ENCODE results near the gene CELF2.

The CELF2 gene

DNA sequence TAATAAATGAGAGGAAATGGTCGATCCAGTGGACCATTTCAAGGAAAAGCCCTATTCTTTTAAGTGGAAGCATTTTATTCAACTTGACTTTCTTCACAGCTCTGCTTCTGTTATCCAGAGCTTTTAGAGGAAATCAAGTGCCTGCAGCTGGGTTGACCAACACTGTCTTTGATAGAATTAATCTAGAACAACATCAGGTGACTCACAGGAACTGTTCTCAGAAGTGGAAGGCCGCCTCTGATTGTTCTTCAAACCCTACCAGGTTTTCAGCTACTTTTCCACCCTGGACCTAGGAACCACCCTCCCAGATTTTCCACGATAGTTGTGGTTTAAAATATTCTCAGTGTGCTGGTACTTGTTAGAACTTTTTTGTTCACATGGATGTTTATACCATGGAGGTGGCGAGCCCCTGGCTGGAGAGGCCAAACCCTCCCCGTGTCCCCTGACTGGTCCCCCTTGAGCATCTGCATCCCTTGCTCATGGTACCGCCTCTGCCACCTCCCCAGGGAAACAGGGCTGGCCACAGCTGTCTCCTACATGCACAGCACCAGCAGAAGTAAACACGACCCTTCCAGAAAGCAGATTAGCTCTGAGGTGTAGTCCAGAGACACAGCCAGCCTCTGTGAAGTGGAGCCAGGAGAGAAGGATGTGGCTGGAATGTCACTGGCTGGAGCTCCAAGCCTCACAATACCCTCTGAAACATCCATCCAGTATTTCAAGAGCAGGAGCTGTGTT lies 300.4 kb downstream of the CELF2 start:
- no peak for DNase-seq (ENCODE audit: low read depth in 1 of 2, low spot score in 1 of 2)

DNA sequence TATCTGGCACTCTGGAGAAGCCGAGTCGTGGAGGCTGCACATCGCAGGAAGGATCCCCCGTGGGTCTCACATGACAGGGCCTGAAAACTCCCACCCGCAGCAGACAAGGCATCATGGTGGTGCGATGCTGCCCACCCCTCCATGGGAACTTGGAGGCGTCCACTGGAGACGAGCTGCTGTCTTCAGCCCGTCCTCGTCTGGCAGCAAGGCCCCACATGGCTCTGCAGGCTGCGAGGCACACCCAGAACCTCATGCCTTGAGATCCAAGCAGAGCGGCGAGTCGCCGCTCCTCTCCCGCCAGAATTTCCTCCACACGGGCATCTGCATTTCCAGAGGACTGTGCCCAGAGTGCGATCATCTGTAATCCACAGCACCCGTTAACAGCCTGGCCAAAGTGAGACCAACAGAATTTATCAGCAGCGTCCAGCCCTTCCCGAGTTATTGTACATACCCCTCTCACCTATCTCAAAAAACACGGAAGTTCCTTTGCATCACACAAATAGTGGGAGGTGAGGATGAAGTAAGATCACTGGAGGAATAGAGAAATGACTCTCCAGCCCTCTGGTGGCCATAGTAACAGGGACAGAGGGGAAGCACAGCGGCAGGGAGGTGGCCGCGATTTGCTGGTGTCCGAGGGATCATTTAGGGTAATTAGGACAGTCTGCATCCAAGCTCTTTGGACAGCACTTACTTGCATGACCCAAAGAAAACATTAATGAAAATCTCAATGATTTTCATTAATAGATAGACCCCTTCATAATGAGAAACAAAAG lies 301.3 kb downstream of the CELF2 start:
- DNase-seq (ENCODE audit: low read depth in 1 of 2, low spot score in 1 of 2): no peak

DNA sequence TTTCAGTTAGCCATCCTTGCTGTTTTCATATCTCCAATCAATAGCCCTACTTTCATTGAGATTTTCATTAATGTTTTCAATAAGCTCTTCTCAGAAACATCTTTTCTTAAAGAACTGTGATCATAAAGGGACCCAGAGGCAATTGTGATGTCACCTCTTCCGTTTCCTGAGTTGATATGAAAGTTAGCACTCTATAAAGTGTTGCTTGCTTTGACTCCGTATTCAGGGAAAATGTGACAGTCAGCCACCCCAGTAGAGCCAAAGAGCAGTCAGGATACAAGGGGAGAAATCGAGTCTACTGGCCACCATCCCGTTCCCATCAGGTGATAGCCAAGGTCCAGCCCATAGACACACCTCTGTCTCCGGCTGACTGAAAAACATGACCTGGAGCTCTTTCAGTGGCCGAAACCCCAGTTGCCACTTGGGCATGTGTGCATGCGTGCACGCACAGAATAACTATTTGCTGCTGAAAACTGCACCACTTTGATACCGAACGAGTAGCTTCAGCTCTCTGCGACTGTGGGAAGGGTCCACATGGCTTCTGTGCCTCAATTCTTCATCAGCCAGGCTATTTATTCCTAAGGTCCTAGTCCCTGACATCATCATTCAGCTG lies 302.4 kb downstream of the CELF2 start:
- DNase-seq (ENCODE audit: low read depth in 1 of 2, low spot score in 1 of 2): no peak

DNA sequence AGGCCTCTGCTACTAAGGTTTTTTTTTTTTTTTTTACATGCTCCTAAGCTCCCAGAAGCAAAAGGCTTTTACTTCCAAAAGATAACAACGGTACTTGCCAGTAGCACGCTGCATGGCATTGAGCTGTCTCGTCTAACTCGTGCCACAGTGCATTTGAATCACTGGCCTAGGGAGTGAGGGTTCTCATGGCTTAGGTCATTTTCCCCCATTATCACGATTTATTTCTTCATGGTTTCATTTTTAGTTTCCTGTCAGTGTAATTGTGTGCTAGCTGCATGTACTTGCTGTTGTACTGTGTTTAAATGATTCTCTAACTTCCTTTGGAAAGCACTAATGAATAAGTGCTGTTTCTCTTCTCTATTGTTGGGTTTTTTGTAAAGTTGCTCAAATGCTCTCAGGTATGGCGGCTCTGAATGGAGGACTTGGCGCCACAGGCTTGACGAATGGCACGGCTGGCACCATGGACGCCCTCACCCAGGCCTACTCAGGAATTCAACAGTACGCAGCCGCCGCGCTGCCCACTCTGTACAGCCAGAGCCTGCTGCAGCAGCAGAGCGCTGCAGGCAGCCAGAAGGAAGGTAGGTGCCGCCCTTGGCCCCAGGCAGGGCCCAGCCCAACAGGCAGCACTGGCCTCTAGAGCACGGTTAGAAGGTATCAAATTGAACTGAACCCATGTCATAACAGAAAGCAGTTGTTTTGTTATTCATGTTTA lies 303.3 kb downstream of the CELF2 start:
- no peak for DNase-seq (ENCODE audit: low read depth in 1 of 2, low spot score in 1 of 2)

DNA sequence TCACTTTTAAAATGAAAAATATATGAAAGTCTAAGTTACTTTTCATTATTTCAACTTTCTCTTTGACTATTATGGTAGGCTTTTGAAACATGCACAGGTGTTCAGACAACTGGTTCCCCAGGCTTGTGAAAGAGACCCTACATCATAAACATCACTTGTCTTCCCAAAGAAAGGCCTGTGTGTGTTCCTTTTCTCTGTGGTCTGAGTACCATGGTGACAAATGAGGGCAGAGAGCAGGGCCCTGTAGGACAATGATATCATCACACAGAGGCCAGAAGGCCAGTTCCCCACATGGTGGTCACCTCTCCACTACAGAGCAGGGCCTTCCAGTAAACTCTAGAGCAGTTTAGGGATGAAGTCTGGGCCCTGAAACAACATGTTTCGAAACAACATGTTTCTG lies 305.0 kb downstream of the CELF2 start:
- no peak for DNase-seq (ENCODE audit: low read depth in 1 of 2, low spot score in 1 of 2)

DNA sequence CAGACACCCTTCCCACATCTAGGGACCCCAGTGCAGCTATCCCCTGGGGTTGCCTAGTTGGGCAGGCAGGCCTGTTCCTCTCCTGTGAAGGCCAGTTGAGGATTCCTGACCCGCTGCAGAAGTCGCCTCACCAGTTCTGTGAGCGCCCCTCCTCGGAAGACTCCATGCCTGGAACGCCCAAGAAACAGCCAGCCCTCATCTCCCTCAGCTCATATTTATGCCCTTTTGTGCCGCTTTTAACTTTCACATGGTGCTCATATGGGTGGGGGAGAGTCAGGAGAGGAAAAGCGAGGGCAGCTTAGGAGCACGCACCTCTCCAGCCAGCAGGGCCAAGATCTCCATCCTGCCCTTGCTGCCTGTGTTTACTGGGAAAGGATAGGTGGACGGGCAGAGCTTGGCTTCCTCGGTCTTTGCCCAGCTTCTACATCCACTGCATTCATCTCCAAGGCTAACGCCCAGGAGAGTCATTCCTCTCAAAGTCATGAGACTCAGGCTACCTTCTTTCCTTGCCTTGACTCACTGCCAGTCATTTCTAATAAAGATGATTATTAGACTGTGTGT lies 307.2 kb downstream of the CELF2 start:
- no peak for DNase-seq (ENCODE audit: low read depth in 1 of 2, low spot score in 1 of 2)

DNA sequence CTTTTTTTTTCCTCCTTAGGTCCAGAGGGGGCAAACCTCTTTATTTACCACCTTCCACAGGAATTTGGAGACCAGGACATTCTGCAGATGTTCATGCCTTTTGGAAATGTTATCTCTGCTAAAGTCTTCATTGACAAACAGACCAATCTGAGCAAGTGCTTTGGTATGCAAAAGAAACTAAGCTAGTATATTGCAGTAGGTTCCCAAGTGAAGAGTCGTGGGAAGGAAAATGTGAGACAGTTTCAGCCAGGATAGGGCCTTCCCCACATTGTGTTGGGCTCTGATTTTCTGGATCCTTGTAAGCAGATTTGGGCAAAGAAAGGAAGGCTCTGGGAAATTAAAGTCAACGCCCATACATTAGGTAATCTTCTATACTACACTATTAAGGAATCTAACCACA lies 308.1 kb downstream of the CELF2 start:
- no peak for DNase-seq (ENCODE audit: low read depth in 1 of 2, low spot score in 1 of 2)

DNA sequence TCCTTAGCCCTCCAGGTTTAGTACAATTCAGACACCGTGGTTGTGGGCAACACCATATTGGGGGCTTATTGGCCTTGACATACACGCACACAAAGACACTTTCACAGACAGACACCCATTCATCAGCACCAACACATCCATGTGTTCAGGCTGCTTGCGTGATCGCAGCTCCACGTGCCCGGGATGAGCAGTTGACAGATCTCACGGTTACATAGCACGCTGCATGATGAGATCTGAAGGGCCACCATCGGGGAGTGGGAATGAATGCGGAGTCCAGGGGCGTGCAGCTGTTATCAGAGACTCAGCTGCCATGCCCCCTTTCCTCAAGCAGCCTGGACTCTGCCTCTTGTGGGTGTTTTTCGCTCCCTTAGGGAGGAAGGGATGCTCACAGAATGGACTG lies 308.6 kb downstream of the CELF2 start:
- DNase-seq (ENCODE audit: low read depth in 1 of 2, low spot score in 1 of 2): no peak

DNA sequence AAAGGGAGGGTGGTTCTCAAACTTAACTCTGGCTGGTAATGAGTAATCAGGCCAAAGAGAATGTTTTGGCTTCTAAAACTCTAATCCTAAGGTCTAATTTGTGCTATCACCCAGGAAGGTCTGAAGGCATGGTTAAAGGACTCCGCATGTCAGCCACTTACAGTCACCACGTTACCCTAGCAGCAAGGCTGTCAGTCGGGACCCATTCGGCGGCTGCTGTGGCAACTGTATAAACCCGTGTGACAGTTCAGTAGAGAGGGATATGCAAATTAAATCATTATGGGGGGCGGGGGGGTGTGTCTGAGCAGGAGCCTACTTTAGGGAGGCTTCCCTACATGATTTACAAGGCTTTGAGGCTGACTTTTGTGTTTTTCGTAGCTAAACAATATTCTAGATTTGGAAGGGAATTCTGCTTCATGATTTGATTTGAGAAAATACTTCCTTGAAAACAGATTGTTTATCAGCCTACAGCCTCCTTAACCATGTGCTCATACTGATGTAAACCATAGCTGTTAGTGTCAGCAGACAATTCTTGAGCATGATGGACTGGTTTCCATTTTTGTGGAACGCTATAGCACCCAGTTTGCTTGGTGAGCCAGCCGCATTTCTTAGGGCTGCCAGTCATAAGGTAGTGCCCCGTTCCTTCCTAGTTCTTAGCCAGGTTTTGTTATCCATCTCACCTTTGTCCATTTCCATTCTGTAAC lies 309.4 kb downstream of the CELF2 start:
- no peak for DNase-seq (ENCODE audit: low read depth in 1 of 2, low spot score in 1 of 2)

DNA sequence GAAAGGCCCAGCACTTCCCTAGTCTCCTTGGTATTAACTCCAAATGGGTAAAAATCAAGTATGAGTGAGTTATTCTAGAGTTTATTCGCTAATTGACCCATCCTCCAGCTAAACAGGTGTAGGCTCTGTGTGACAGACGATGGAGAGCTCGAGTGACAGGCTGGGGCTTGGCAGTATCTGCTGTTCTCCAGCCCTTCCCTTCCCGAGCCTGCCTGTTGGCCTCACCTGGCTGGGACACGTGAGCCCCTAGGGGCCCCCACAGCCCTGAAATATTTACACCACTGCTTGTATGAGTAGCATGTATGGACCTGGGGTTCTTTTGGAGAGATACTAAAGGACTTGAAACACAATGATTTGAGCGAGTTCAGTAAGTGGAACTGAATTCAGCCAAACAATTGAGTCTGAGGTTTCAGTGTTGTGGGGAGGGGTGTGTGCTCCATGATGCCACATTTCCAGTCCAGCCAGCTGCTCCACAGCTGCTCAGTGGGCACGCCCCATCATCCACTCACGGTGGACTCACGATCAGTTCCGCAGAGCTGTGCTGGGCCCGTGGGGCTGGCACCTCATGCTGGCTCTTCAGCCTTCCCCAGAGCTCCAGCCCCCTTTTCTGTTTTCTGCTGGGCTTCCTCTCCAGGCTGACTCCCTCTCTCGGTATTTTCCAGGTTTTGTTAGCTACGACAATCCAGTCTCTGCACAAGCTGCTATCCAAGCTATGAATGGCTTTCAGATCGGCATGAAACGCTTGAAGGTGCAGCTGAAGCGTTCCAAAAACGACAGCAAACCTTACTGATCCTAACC lies 310.8 kb downstream of the CELF2 start:
- no peak for DNase-seq (ENCODE audit: low read depth in 1 of 2, low spot score in 1 of 2)

DNA sequence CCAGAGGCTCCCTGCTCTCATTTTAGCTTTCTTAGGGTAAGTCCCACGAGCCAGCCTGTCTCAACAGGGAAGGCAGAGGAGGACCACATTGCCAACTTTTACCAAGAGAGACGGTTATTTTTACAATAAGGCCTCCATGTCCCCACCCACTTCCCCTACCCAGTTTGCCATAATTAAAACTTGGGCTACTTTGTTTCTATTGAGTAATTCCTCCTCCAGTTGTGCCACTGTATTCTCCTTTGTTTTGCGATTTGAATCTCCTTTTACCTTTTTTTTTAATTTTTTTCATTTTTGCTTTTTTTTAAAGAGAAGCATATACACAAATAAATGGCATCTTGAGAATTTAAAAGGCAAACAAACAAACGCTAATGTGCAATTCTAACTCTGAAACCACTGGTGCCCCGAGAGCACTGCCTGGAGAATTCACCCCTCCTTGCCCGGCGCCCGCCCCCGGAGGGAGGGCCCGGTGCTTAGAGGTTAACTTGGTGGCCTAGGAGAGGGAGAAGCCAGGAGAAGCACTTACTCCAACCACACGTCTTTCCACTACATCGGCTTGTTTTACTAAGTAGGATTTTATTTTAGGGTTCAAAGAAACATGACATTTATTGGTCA lies 311.5 kb downstream of the CELF2 start:
- DNase-seq (ENCODE audit: low read depth in 1 of 2, low spot score in 1 of 2): no peak

DNA sequence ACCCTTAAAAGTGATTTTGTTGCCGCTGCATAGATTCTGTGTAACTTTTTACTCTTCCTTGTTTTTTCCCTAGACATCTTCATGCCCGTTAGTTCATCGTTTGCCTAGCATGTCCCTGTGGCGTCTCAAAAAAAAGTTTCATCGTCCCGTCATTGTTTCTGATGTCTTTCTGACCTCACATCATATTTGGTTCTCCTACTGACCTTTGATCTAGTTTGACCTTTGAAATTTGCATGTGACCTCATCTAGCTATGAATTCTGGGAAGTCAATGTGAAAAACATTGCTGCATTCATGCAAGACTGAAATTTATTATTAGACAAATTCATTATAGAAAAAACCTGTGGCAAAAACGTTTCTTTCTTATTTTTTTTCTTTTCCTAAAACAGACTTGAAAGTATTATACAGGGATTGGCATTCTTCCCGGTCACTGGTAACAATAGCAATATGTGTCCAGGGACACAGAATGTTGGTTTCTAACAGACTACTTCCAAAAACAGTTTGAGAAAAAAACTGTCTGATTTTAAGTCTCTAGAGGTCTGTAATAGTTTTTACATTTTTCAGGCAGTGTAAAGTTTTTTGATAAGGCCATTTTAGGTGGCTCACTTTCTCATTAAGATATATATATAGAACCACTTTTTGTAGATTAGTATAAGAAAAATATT lies 312.8 kb downstream of the CELF2 start:
- DNase-seq (ENCODE audit: low read depth in 1 of 2, low spot score in 1 of 2): no peak

DNA sequence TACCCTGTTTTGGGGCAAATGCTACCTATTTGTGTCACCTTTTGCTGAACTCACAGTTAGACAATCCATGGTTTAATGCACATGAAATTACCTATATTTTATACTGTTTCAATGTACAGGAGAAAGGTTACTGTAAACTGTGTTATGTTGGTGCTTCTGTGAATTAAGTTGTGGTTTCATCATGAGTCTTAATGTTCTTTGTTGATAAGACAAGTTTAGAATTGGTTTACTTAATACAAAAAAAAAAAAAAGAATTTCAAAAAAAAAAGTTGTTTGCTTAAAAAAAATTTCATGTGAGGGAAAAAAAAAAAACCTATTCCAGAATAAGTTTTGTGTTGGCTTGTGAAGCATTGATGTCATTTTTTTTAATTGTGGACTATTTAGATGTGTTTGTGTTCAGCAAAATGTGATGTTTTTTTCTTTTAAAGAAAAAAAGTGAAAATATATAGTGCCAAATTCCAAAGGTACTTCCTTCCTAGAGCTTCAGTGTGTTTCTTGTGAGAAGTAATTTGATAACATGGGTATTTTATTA lies 313.4 kb downstream of the CELF2 start:
- DNase-seq (ENCODE audit: low read depth in 1 of 2, low spot score in 1 of 2): no peak

DNA sequence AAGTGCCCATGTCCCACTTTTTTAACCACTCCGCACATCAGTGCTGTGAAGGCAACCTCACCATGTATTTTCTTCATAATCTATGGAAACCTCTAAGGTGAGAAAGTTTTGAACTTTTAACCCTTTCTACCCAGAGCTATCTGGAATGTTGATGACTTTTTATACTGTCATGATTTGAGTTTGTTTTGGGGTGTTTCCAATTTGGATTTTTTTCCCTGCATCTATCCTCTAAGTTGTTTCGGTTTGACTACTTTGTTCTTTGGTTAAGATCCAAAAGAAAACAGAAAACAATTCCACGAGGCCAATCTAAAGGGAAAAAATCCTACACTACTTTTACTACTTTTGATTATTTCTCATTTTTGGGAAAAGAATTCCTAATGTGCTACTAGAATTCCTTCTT lies 314.1 kb downstream of the CELF2 start:
- no peak for DNase-seq (ENCODE audit: low read depth in 1 of 2, low spot score in 1 of 2)

DNA sequence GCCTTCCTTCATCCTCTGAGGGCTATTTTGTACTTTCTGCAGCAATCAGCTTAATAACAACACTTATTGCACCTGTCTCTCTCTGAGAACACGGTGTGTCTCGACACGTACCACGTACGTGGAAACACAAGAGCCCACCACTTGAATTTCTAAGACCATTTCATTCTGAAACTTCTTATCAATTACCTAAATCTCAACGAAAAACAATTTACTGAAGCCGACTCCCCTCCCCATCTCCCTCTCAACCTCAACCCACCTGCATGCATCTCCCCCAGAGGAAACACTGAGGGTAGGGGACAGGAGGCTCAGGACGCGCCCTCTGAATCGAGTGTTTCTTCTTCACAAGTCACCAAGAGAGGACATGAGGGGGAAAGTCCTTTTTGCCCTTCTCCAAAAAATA lies 315.2 kb downstream of the CELF2 start:
- no peak for DNase-seq (ENCODE audit: low read depth in 1 of 2, low spot score in 1 of 2)

DNA sequence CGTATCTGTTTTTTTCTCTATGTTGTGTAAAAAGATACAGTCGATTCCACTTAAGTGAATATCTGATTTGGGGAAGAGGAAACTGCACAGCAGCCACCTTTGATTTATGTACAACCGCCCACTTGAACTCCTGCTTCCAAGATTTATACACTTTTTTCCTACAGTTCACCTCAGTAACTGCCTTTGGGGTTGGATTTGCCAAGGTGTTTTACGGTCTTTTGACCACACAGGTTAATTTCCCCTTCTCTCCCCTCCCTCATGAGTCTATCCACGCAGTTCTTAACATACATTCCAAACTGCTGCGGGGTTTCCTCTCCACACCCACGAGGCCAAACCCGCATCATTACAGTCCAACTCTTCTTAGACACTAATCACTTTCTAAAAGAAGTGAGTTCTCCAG lies 316.8 kb downstream of the CELF2 start:
- no peak for DNase-seq (ENCODE audit: low read depth in 1 of 2, low spot score in 1 of 2)

DNA sequence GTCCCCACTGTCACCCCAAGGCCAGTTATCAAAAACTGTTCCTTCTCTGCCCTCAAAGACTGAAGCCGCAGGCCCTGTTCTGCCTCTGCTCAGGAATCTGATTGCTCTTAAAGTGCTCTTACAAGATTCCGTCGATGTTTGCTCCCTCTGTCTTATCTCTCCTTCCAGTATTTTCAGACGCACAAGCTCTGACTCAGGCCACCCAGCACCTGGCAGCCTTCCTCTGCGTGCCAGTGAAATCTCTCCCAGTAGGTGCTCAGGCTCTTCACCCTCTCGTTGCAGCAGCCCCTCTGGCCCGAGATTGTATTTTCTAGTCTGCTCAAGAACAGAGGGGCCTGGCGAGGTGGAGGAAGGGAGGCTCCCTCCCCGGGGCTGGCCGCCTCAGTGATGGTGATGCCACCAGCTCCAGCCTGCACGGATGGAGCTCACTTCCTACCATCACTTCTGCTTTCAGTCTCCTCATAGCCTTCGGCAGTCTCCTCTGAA lies 317.5 kb downstream of the CELF2 start:
- DNase-seq (ENCODE audit: low read depth in 1 of 2, low spot score in 1 of 2): no peak

DNA sequence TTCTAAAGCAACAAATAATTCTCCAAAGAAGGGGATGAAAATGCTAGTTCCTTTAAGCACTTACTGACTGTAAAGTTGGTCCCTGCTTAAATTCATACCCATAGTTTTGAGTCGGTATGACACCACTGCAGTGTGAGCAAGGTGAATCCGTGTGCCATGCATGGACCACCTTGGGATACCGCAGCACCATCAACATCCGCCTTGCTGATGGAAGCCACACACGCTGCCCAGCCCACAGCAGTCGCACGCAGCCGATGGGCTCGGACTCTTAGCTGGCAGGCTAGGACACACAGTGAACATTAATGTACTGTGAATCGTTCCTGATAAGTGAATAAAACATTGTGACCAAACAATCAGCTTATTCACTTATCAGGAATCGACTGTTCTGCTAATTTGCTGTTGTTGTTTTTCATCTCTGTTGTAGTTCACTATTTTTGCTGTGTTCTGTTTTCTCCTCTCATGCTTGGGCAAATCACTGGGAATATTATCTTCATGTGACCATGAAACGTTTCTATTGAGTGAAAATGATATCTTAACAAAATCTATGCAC lies 318.3 kb downstream of the CELF2 start:
- no peak for DNase-seq (ENCODE audit: low read depth in 1 of 2, low spot score in 1 of 2)

Measured in activated T-helper 1 cell treated with anti-CD3 and anti-CD28 coated beads, Interleukin-2, amount 50 U/mL, for 16 hours (primary cell).